ENCODE data around the gene SPPL2B. TPM values are rescaled to one million over a fixed set of nuclear protein-coding genes. Genes with fewer than 3 reads are reported as not detected.
"Not testable (repeated sequence)": the region's sequence is repeated elsewhere in the genome, so short reads cannot be mapped to it uniquely, and the experiment has no call there.

SPPL2B gene, protein sequence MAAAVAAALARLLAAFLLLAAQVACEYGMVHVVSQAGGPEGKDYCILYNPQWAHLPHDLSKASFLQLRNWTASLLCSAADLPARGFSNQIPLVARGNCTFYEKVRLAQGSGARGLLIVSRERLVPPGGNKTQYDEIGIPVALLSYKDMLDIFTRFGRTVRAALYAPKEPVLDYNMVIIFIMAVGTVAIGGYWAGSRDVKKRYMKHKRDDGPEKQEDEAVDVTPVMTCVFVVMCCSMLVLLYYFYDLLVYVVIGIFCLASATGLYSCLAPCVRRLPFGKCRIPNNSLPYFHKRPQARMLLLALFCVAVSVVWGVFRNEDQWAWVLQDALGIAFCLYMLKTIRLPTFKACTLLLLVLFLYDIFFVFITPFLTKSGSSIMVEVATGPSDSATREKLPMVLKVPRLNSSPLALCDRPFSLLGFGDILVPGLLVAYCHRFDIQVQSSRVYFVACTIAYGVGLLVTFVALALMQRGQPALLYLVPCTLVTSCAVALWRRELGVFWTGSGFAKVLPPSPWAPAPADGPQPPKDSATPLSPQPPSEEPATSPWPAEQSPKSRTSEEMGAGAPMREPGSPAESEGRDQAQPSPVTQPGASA
- 148 and 153 TPM in 2 replicates for total RNA-seq
- long read RNA-seq, transcript SPPL2B-209 (15 exons, 3,456 nt), result major isoform, 5 of 10 reads
- long read RNA-seq, partial matches to known transcripts, result 0 of 10 reads
- long read RNA-seq, other reads (novel, unspliced or antisense), result 3 of 10 reads

DNA sequence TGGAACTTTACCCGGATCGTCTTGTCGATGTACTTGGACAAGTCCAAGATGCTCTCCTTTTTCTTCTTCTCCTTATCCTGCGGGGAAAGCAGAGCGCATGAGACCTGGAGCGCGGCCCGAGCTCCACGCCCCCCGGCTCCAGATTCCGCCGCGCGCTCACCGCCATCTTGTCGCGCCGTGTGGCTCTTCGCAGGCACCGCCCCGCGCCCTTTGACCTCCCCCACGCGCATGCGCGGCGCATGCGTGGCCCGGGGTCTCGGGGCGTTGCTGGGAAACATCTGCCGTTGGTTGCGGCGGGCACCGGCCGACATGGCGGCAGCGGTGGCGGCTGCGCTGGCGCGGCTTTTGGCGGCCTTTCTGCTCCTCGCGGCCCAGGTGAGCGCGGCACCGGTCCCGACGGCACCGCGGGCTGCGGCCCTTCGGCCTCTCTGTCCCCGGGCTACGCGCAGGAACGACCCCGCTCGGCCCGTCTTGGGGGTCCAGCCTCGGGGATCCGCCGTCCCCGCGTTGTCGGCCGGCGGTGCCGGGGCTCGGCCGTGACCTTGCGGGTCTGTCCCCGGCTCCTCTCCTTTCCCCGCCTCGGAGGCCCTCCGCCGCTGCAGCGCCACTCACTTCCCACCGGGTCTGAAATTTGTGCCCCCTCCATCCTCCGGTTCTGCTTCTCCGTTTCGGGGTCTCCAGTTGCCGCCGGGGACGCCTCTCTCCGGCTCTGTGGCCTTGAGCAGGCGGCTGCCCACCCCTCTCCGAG lies at the start of gene SPPL2B, which contains the start of gene LSM7:
SPPL2B (plus strand) TSS at position 284 of the 748 bp plus-strand sequence; CDS start at position 310, 26 bp downstream.
LSM7 (minus strand) TSS at position 186 of the 748 bp plus-strand sequence; CDS start at position 166, 20 bp downstream.
- Mint-ChIP-seq H3K4me1 (ENCODE audit: low read depth) (peaks cover 28% of the 10 kb centered on the region), H3K36me3 (ENCODE audit: insufficient read depth) (no peaks in the 10 kb centered on the region), H3K27ac (peak within 1 kb of the TSS; percentile 98), H3K27me3 (no peaks in the 10 kb centered on the region), H3K4me3 (ENCODE audit: low read depth) (peak within 1 kb of the TSS; percentile 100), H3K9me3 (ENCODE audit: low read depth) (no peaks in the 10 kb centered on the region)
- TF ChIP-seq, protein P1, sequence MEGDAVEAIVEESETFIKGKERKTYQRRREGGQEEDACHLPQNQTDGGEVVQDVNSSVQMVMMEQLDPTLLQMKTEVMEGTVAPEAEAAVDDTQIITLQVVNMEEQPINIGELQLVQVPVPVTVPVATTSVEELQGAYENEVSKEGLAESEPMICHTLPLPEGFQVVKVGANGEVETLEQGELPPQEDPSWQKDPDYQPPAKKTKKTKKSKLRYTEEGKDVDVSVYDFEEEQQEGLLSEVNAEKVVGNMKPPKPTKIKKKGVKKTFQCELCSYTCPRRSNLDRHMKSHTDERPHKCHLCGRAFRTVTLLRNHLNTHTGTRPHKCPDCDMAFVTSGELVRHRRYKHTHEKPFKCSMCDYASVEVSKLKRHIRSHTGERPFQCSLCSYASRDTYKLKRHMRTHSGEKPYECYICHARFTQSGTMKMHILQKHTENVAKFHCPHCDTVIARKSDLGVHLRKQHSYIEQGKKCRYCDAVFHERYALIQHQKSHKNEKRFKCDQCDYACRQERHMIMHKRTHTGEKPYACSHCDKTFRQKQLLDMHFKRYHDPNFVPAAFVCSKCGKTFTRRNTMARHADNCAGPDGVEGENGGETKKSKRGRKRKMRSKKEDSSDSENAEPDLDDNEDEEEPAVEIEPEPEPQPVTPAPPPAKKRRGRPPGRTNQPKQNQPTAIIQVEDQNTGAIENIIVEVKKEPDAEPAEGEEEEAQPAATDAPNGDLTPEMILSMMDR (IDR thresholded peaks at IDR 0.05; ENCODE audit: unreplicated experiment), result no peak
- DNase-seq (ENCODE audit: low spot score, unreplicated experiment), result peak; percentile 84

DNA sequence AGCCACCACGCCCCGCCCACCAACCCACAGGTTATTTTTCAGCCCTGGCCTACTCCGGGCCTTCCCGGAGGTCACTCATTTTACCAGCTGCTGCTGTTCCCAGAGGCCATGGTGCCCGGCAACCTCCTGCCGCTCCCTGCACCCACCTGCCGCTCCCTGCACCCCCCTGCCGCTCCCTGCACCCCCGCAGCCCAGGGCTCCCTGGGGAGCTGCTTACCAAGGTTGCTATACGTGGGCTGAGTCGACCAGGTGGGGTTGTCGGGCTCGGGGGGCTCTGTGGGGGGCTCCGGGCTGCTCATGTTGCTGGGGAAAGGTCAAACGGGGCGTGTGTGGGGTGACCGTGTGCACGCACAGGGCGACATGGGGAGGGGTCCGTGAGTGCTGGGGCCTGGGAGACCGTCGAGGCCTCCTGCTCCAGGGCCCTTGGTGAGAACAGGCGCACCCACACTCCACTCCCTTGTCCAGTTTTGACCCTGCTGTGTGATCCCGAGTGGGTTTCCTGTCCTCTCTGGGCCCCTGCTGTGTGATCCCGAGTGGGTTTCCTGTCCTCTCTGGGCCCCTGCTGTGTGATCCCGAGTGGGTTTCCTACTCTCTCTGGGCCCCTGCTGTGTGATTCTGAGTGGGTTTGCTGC lies 47.7 kb upstream of the SPPL2B start:
- peaks cover 21% of the 10 kb centered on the region for H3K27me3 Mint-ChIP-seq
- H3K4me3 Mint-ChIP-seq (ENCODE audit: low read depth), result no peak overlapping the region
- DNase-seq (ENCODE audit: low spot score, unreplicated experiment), result no peak

DNA sequence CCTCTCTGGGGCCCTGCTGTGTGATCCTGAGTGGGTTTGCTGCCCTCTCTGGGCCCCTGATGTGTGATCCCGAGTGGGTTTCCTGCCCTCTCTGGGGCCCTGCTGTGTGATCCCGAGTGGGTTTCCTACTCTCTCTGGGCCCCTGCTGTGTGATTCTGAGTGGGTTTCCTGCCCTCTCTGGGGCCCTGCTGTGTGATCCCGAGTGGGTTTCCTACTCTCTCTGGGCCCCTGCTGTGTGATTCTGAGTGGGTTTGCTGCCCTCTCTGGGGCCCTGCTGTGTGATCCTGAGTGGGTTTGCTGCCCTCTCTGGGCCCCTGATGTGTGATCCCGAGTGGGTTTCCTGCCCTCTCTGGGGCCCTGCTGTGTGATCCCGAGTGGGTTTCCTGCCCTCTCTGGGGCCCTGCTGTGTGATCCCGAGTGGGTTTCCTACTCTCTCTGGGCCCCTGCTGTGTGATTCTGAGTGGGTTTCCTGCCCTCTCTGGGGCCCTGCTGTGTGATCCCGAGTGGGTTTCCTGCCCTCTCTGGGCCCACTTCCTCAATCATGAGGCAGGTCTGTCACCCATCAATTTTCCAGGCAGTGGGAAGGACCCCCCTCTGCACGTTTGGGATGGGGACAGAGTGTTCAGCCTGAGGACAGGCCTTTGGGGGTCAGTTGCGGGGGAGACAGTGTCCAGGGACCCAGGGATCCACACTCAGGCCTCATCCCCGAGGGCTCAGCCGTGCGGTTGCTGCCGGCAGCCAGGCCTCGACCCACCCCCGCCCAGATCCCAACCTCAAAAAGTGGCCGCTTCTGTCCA lies 47.0 kb upstream of the SPPL2B start:
- not testable (repeated sequence) for H3K27ac Mint-ChIP-seq; H3K4me1 Mint-ChIP-seq (ENCODE audit: low read depth); H3K36me3 Mint-ChIP-seq (ENCODE audit: insufficient read depth); H3K4me3 Mint-ChIP-seq (ENCODE audit: low read depth); DNase-seq (ENCODE audit: low spot score, unreplicated experiment); H3K9me3 Mint-ChIP-seq (ENCODE audit: low read depth)
- peaks cover 26% of the 10 kb centered on the region for H3K27me3 Mint-ChIP-seq

More for the DNA sequence above, 47.7 kb upstream of the SPPL2B start:
- peaks cover 2% of the 10 kb centered on the region for H3K36me3 Mint-ChIP-seq (ENCODE audit: insufficient read depth)
- no peaks in the 10 kb centered on the region for H3K9me3 Mint-ChIP-seq (ENCODE audit: low read depth)
- H3K4me1 Mint-ChIP-seq (ENCODE audit: low read depth), result peaks cover 2% of the 10 kb centered on the region
- no peak overlapping the region for H3K27ac Mint-ChIP-seq
- TF ChIP-seq, protein P1 (IDR thresholded peaks at IDR 0.05; ENCODE audit: unreplicated experiment), result no peak

DNA sequence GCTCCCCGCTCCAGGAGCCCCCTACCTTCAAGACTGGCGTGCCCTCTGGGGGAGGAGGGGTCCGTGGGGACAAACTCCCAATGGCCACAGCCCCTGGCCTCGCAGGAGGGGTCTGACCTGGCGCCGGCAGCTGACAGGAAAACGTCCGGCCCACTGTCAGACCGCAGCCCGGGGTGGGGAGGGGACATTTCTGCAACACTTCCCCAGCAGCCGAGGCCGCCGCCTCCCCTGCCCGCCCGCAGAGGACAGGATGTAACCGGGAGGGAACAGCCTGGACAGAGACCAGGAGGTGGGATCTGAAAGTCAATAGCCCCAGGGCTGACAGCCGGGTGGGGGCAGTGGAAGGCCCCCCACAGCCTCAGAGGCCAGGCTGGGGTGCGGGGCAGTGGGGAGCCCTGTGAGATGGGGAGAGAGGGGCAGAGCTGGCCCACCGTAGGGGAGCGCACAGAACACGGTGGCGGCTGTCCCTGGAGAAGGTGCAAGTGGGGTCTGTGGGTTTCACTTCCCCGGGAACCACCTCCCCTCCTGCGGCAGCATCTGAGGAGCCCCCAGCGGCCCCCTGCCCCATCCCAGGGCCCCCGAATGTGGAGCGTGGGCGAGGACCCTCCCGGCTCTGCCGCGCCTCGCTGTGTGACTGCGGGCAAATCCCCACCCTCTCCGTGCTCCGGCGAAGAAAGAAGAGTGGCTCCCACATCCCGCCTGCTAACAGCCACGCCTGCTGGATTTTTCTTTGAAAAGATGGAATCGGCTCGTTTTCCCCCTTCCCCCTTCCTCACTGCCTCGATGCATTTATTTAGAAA lies 46.2 kb upstream of the SPPL2B start, which contains the start of gene PEAK3:
PEAK3 (minus strand) TSS at position 114 of the 800 bp plus-strand sequence. CDS start 1,244 bp downstream, outside the sequence.
- H3K9me3 Mint-ChIP-seq (ENCODE audit: low read depth), result no peaks in the 10 kb centered on the region
- peaks cover 30% of the 10 kb centered on the region for H3K27me3 Mint-ChIP-seq
- no peak within 1 kb of the TSS for H3K27ac Mint-ChIP-seq
- no peak for DNase-seq (ENCODE audit: low spot score, unreplicated experiment)
- H3K4me1 Mint-ChIP-seq (ENCODE audit: low read depth), result peaks cover 2% of the 10 kb centered on the region
- TF ChIP-seq, protein P1 (IDR thresholded peaks at IDR 0.05; ENCODE audit: unreplicated experiment), result no peak
- H3K4me3 Mint-ChIP-seq (ENCODE audit: low read depth), result no peak within 1 kb of the TSS
- no peaks in the 10 kb centered on the region for H3K36me3 Mint-ChIP-seq (ENCODE audit: insufficient read depth)

Data from progenitor cell of endocrine pancreas (in vitro differentiated cells).